Trophoblast cell (in vitro differentiated cells and primary cell): ENCODE data around the gene CCDC38.

ENCODE experiments used
- DNase-seq, 2 donors: peaks; one replicate each; pipeline ENCODE4 v3.0.0-alpha.2; 2016
- H2AFZ ChIP-seq: 2 replicates; pipeline ENCODE4 v1.6.1; 2013; ENCODE audit warnings: low read length, moderate library complexity, mild to moderate bottlenecking; ENCODE audit not compliant: insufficient read depth, poor library complexity
- H2AK5ac ChIP-seq: 2 replicates; pipeline ENCODE4 v1.6.1; 2013; ENCODE audit warnings: mild to moderate bottlenecking, low read length
- H2BK120ac ChIP-seq: 2 replicates; pipeline ENCODE4 v1.6.1; 2013; ENCODE audit warnings: low read length, mild to moderate bottlenecking, moderate library complexity; ENCODE audit not compliant: insufficient read depth, poor library complexity
- H2BK12ac ChIP-seq: 2 replicates; pipeline ENCODE4 v1.6.1; 2013; ENCODE audit warnings: mild to moderate bottlenecking, low read length, moderate library complexity
- H2BK5ac ChIP-seq: 2 replicates; pipeline ENCODE4 v1.6.1; 2013; ENCODE audit warnings: low read length, low read depth, moderate library complexity, mild to moderate bottlenecking; ENCODE audit not compliant: poor library complexity
- H3K14ac ChIP-seq: 2 replicates; pipeline ENCODE4 v1.6.1; 2013; ENCODE audit warnings: mild to moderate bottlenecking, low read length
- H3K18ac ChIP-seq: 2 replicates; pipeline ENCODE4 v1.6.1; 2013; ENCODE audit warnings: mild to moderate bottlenecking, low read length
- H3K23ac ChIP-seq: 2 replicates; pipeline ENCODE4 v1.6.1; 2013; ENCODE audit warnings: low read length
- H3K27ac ChIP-seq: 2 replicates; pipeline ENCODE4 v1.5.1; 2013; ENCODE audit warnings: low read depth, mild to moderate bottlenecking, inconsistent platforms, low read length, moderate library complexity
- H3K27me3 ChIP-seq: 2 replicates; pipeline ENCODE4 v1.6.1; 2013; ENCODE audit warnings: inconsistent platforms, mild to moderate bottlenecking, low read length, moderate library complexity; ENCODE audit not compliant: insufficient read depth
- H3K36me3 ChIP-seq, 2 experiments: 1 replicate in 1 of 2; 2 replicates in 1 of 2; pipeline ENCODE4 v1.6.1; 2013; ENCODE audit warnings: low read length in 2 of 2, mild to moderate bottlenecking in 2 of 2, moderate library complexity in 1 of 2; ENCODE audit not compliant: insufficient read depth in 2 of 2, control insufficient read depth in 1 of 2
- H3K4ac ChIP-seq: 2 replicates; pipeline ENCODE4 v1.6.1; 2013; ENCODE audit warnings: low read depth, mild to moderate bottlenecking, low read length, moderate library complexity
- H3K4me1 ChIP-seq, 2 experiments: 1 replicate in 1 of 2; 2 replicates in 1 of 2; pipeline ENCODE4 v1.6.1; 2013; ENCODE audit warnings: low read length in 2 of 2, mild to moderate bottlenecking in 2 of 2, moderate library complexity in 1 of 2; ENCODE audit not compliant: insufficient read depth in 2 of 2, control insufficient read depth in 1 of 2
- H3K4me2 ChIP-seq: 2 replicates; pipeline ENCODE4 v1.6.1; 2013; ENCODE audit warnings: inconsistent platforms, mild to moderate bottlenecking, low read length, moderate library complexity
- H3K4me3 ChIP-seq: 2 replicates; pipeline ENCODE4 v1.5.1; 2013; ENCODE audit warnings: mild to moderate bottlenecking, low read depth, low read length, inconsistent platforms
- H3K79me1 ChIP-seq: one replicate; pipeline ENCODE4 v1.6.1; 2013; ENCODE audit warnings: low read length
- H3K79me2 ChIP-seq: 2 replicates; pipeline ENCODE4 v1.6.1; 2013; ENCODE audit warnings: low read length, mild to moderate bottlenecking; ENCODE audit not compliant: control insufficient read depth, insufficient read depth, poor library complexity
- H3K9ac ChIP-seq: 2 replicates; pipeline ENCODE4 v1.6.1; 2013; ENCODE audit warnings: mild to moderate bottlenecking, low read length
- H3K9me3 ChIP-seq: 2 replicates; pipeline ENCODE4 v1.6.1; 2013; ENCODE audit warnings: low read depth, mild to moderate bottlenecking, control low read depth, inconsistent platforms, low read length; ENCODE audit not compliant: insufficient read depth
- H4K12ac ChIP-seq: 2 replicates; pipeline ENCODE4 v1.6.1; 2013; ENCODE audit warnings: low read depth, mild to moderate bottlenecking, low read length, moderate library complexity
- H4K8ac ChIP-seq: 2 replicates; pipeline ENCODE4 v1.6.1; 2013; ENCODE audit warnings: low read depth, mild to moderate bottlenecking, low read length, moderate library complexity
- H4K91ac ChIP-seq: one replicate; pipeline ENCODE4 v1.6.1; 2013; ENCODE audit warnings: low read depth, mild to moderate bottlenecking, low read length, moderate library complexity
- WGBS: extraction: QIAGEN DNeasy Blood & Tissue Kit; methylation state at CpG from one replicate; pipeline ENCODE4 v1.1.7; 2013; ENCODE audit warnings: missing lambda C conversion rate; ENCODE audit not compliant: insufficient read length, insufficient coverage; ENCODE audit errors: extremely low coverage; 5-methylcytosine and 5-hydroxymethylcytosine counted together

CCDC38 gene

DNA sequence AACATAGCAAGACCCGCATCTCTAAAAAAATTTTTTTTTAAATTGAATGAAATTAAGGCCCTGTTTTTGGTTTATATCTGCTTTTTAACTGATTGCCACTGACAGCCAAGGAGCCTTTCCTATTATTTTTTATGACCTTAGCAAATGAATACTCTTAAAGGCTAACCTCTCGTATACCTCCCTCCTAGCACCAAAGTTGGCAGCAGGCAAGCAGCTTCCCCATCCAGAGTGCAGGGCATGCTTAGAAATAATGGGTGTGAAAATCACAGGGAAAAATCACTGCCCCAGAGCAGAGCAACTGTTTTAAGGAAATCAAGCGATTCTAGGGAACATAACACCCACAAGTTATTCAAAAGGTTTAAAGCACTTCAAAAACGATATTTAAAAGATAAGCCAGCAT, 33.1 kb upstream of the CCDC38 start:
- Histone ChIP-seq H3K9ac (no peak overlapping the region), H3K79me2 (no peaks in the 10 kb centered on the region), H3K9me3 (no peaks in the 10 kb centered on the region), H2BK120ac (no peak overlapping the region), H3K4me2 (no peak overlapping the region), H3K79me1 (peaks cover 4% of the 10 kb centered on the region), H2BK12ac (no peak overlapping the region), H3K4me1 (peaks cover 18 to 20% of the 10 kb centered on the region in 2 experiments), H3K14ac (no peak overlapping the region), H3K23ac (no peak overlapping the region), H2BK5ac (no peak overlapping the region), H3K18ac (no peak overlapping the region), H3K36me3 (no peaks in the 10 kb centered on the region), H4K8ac (no peak overlapping the region), H2AFZ (no peak overlapping the region), H4K12ac (no peak overlapping the region), H3K4me3 (no peak overlapping the region), H2AK5ac (no peak overlapping the region), H3K27me3 (no peaks in the 10 kb centered on the region), H4K91ac (no peak overlapping the region), H3K27ac (no peak overlapping the region), H3K4ac (no peak overlapping the region)
- no peak for DNase-seq
- no CpG with 5 or more reads among the region's 4 CpGs for WGBS

- no peak overlapping the region for H2BK5ac ChIP-seq
- no peak overlapping the region for H3K9ac ChIP-seq
- no peaks in the 10 kb centered on the region for H3K9me3 ChIP-seq
- no CpG with 5 or more reads among the region's 2 CpGs for WGBS
- H3K23ac ChIP-seq, result no peak overlapping the region
- H3K4me2 ChIP-seq, result no peak overlapping the region
- H3K36me3 ChIP-seq, result no peaks in the 10 kb centered on the region
- no peak for DNase-seq
- H2AK5ac ChIP-seq, result no peak overlapping the region
- no peak overlapping the region for H2AFZ ChIP-seq
- no peaks in the 10 kb centered on the region for H3K79me2 ChIP-seq
- H4K12ac ChIP-seq, result no peak overlapping the region
- no peak overlapping the region for H3K27ac ChIP-seq
- no peak overlapping the region for H4K91ac ChIP-seq
- H3K4ac ChIP-seq, result no peak overlapping the region
- no peak overlapping the region for H3K18ac ChIP-seq
- H4K8ac ChIP-seq, result no peak overlapping the region
- H3K4me1 ChIP-seq, result peaks cover 18 to 23% of the 10 kb centered on the region in 2 experiments
- H3K14ac ChIP-seq, result no peak overlapping the region
- H3K4me3 ChIP-seq, result no peak overlapping the region
- no peaks in the 10 kb centered on the region for H3K27me3 ChIP-seq
- H3K79me1 ChIP-seq, result peaks cover 6% of the 10 kb centered on the region
- no peak overlapping the region for H2BK120ac ChIP-seq
- no peak overlapping the region for H2BK12ac ChIP-seq
Observed at GRCh38 chr12:95974358-95974757, 31.9 kb upstream of the CCDC38 start.

GRCh38 chr12:95972832-95973456, 30.5 kb upstream of the CCDC38 start:
- Histone ChIP-seq H4K91ac (peak overlapping the region; percentile 1), H4K8ac (no peak overlapping the region), H3K4me1 (peaks cover 18 to 23% of the 10 kb centered on the region in 2 experiments), H2BK120ac (no peak overlapping the region), H3K9ac (no peak overlapping the region), H3K36me3 (no peaks in the 10 kb centered on the region), H3K9me3 (no peaks in the 10 kb centered on the region), H3K27ac (peak overlapping the region; percentile 50), H3K79me1 (peaks cover 8% of the 10 kb centered on the region), H4K12ac (no peak overlapping the region), H3K4ac (no peak overlapping the region), H3K4me3 (no peak overlapping the region), H3K14ac (no peak overlapping the region), H3K23ac (no peak overlapping the region), H2AFZ (no peak overlapping the region), H2BK12ac (peak overlapping the region; percentile 24), H2BK5ac (no peak overlapping the region), H3K79me2 (no peaks in the 10 kb centered on the region), H3K4me2 (no peak overlapping the region), H3K18ac (no peak overlapping the region), H2AK5ac (no peak overlapping the region), H3K27me3 (no peaks in the 10 kb centered on the region)
- WGBS, result no CpG with 5 or more reads among the region's 4 CpGs
- no peak for DNase-seq

GRCh38 chr12:95970905-95971304, 28.5 kb upstream of the CCDC38 start:
- peak; percentile 63 to 67 for DNase-seq
- Histone ChIP-seq H3K27ac (peak overlapping the region; percentile 85), H2BK120ac (no peak overlapping the region), H3K4me3 (no peak overlapping the region), H3K4ac (no peak overlapping the region), H2BK12ac (no peak overlapping the region), H3K79me1 (peaks cover 13% of the 10 kb centered on the region), H3K4me2 (no peak overlapping the region), H4K12ac (no peak overlapping the region), H3K79me2 (no peaks in the 10 kb centered on the region), H2AK5ac (no peak overlapping the region), H3K9me3 (no peaks in the 10 kb centered on the region), H3K18ac (no peak overlapping the region), H3K36me3 (no peaks in the 10 kb centered on the region), H3K23ac (no peak overlapping the region), H4K8ac (no peak overlapping the region), H3K14ac (no peak overlapping the region), H3K27me3 (no peaks in the 10 kb centered on the region), H2BK5ac (no peak overlapping the region), H2AFZ (no peak overlapping the region), H3K9ac (no peak overlapping the region), H4K91ac (no peak overlapping the region), H3K4me1 (peaks cover 20 to 24% of the 10 kb centered on the region in 2 experiments)
- WGBS, result no CpG with 5 or more reads among the region's 7 CpGs
